NT2/D1 (cell line): ENCODE results near the gene ANKRD2.
A peak's percentile ranks its signal among the peaks of the same experiment; 100 is the strongest.
"Not testable (repeated sequence)": the region's sequence is repeated elsewhere in the genome, so short reads cannot be mapped to it uniquely, and the experiment has no call there.

ENCODE experiments used
- DNase-seq: peaks from one replicate; pipeline ENCODE4 v3.0.0-alpha.2; 2011; ENCODE audit warnings: low read depth, low spot score
- H3K27me3 ChIP-seq: 2 replicates; pipeline ENCODE4 v1.6.0; 2011; ENCODE audit warnings: mild to moderate bottlenecking; ENCODE audit not compliant: insufficient read length, insufficient read depth
- H3K36me3 ChIP-seq: 2 replicates; pipeline ENCODE4 v1.6.1; 2011; ENCODE audit warnings: mild to moderate bottlenecking, low read length, mixed read lengths; ENCODE audit not compliant: insufficient read depth, insufficient read length
- H3K4me1 ChIP-seq: 2 replicates; pipeline ENCODE4 v1.5.1; 2011; ENCODE audit not compliant: insufficient read depth, insufficient read length
- H3K4me3 ChIP-seq: 2 replicates; pipeline ENCODE4 v1.5.1; 2011; ENCODE audit warnings: low read depth; ENCODE audit not compliant: insufficient read length
- H3K9ac ChIP-seq: 2 replicates; pipeline ENCODE4 v1.6.0; 2011; ENCODE audit warnings: low read depth; ENCODE audit not compliant: insufficient read length
- H3K9me3 ChIP-seq: 2 replicates; pipeline ENCODE4 v1.5.1; 2011; ENCODE audit warnings: mild to moderate bottlenecking, low read length; ENCODE audit not compliant: insufficient read depth
- SUZ12 ChIP-seq: IDR thresholded peaks from 2 replicates; pipeline ENCODE4 v1.6.1; 2011; ENCODE audit not compliant: insufficient read length, insufficient read depth; ENCODE audit errors: extremely low read depth
- YY1 ChIP-seq: IDR thresholded peaks from 2 replicates; pipeline ENCODE4 v1.6.1; 2011; ENCODE audit not compliant: insufficient read length, insufficient read depth
- ZNF274 ChIP-seq: IDR thresholded peaks from 2 replicates; pipeline ENCODE4 v1.6.1; 2011; ENCODE audit warnings: mild to moderate bottlenecking, low read depth, low read length

Gene ANKRD2, protein sequence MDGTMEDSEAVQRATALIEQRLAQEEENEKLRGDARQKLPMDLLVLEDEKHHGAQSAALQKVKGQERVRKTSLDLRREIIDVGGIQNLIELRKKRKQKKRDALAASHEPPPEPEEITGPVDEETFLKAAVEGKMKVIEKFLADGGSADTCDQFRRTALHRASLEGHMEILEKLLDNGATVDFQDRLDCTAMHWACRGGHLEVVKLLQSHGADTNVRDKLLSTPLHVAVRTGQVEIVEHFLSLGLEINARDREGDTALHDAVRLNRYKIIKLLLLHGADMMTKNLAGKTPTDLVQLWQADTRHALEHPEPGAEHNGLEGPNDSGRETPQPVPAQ

GRCh38 chr10:97572214-97572989 lies at the start of gene ANKRD2:
ANKRD2 (plus strand) TSS chr10:97572779; CDS start chr10:97572789, 10 bp downstream.
- no peak for TF ChIP-seq ZNF274
- TF ChIP-seq SUZ12 = no peak
- no peak for TF ChIP-seq YY1
- Histone ChIP-seq H3K4me3 (no peak within 1 kb of the TSS), H3K9ac (peak within 1 kb of the TSS; percentile 50), H3K4me1 (peaks cover 14% of the 10 kb centered on the region), H3K27me3 (no peaks in the 10 kb centered on the region), H3K9me3 (no peaks in the 10 kb centered on the region), H3K36me3 (peaks cover 23% of the 10 kb centered on the region)
- DNase-seq = peak; percentile 51

DNA sequence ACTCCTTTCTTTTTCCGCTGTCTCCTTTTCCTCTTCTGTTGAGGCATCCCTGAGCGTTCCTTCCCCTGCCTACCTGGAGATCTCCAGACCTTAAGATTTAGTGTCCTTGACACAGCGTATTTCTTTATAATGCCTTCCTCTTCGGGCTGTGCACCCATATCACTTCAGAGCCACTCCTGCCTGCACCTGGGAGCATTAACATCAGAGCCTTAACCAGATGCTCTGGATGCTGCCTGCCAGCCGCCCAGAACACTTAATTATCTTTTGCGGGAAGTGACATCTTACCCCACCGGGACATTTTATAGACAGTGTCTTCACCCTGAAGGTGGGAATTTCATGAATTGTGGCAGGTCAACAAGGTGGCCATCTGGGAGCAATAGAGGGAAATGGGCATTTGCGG lies 49.6 kb upstream of the ANKRD2 start:
- H3K9me3 ChIP-seq = no peaks in the 10 kb centered on the region
- DNase-seq = no peak
- H3K4me3 ChIP-seq = no peak overlapping the region

DNA sequence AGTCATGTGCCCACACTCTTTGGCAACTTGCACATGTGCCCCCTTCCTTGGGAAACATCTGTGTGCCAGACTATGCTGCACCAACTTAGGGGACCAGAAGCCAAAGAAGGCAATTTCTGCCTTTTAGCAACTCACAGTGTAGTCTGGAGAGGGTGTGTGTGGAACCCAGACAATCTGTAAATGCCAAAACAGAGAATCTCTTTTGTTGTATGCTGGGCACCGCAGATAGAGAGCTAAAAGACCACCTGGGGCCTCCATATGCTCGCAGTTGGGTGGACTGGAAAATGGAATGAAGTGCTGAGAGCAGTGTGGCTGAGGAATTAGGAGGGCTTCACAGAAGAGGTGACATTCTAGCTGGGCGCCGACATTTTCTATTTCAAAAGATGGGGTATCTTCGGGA lies 47.5 kb upstream of the ANKRD2 start:
- Histone ChIP-seq H3K4me1 (peaks cover 3% of the 10 kb centered on the region), H3K4me3 (no peak overlapping the region), H3K9me3 (peaks cover 6% of the 10 kb centered on the region; the same call in 1 of the 2 replicates), H3K9ac (no peak overlapping the region), H3K36me3 (no peaks in the 10 kb centered on the region), H3K27me3 (no peaks in the 10 kb centered on the region)
- TF ChIP-seq YY1 (no peak), ZNF274 (no peak), SUZ12 (no peak)
- no peak for DNase-seq

More for the DNA sequence above, 49.6 kb upstream of the ANKRD2 start:
- H3K4me1 ChIP-seq = peaks cover 8% of the 10 kb centered on the region
- no peak overlapping the region for H3K9ac ChIP-seq
- no peaks in the 10 kb centered on the region for H3K27me3 ChIP-seq
- H3K36me3 ChIP-seq = no peaks in the 10 kb centered on the region
- TF ChIP-seq SUZ12 (no peak), YY1 (no peak)

GRCh38 chr10:97525683-97526110 lies 46.9 kb upstream of the ANKRD2 start:
- H3K9me3 ChIP-seq = peaks cover 6% of the 10 kb centered on the region; the same call in 1 of the 2 replicates
- no peaks in the 10 kb centered on the region for H3K27me3 ChIP-seq
- TF ChIP-seq ZNF274 (no peak), SUZ12 (no peak), YY1 (no peak)
- no peak overlapping the region for H3K4me3 ChIP-seq
- H3K9ac ChIP-seq = no peak overlapping the region
- no peak for DNase-seq
- H3K36me3 ChIP-seq = no peaks in the 10 kb centered on the region
- H3K4me1 ChIP-seq = peaks cover 3% of the 10 kb centered on the region

GRCh38 chr10:97528876-97529275 lies 43.7 kb upstream of the ANKRD2 start:
- not testable (repeated sequence) for H3K36me3 ChIP-seq, DNase-seq, H3K9ac ChIP-seq, H3K4me3 ChIP-seq, H3K9me3 ChIP-seq, H3K27me3 ChIP-seq
- peaks cover 13% of the 10 kb centered on the region for H3K4me1 ChIP-seq

- Histone ChIP-seq H3K4me1 (peaks cover 17% of the 10 kb centered on the region), H3K9ac (no peak overlapping the region)
- TF ChIP-seq SUZ12 (no peak), YY1 (no peak), ZNF274 (no peak)
Observed at GRCh38 chr10:97529685-97530465, 42.7 kb upstream of the ANKRD2 start.

More at GRCh38 chr10:97529685-97530465, 42.7 kb upstream of the ANKRD2 start:
- Histone ChIP-seq H3K27me3 (no peaks in the 10 kb centered on the region), H3K36me3 (no peaks in the 10 kb centered on the region), H3K4me3 (no peak overlapping the region), H3K9me3 (peaks cover 6% of the 10 kb centered on the region; the same call in 1 of the 2 replicates)
- DNase-seq = no peak
